Gastrocnemius medialis (tissue), 4 donors: Measurements from ENCODE around the gene ASTN2. TPM values are rescaled to one million over a fixed set of nuclear protein-coding genes. Genes with fewer than 3 reads are reported as not detected.

Experiments
- ATAC-seq, 2 donors: fragments of 150-250 bp; one replicate each; pipeline ENCODE4 v1.9.1; 2016
- DNase-seq, 2 donors: peaks; one replicate each; pipeline ENCODE4 v3.0.0-alpha.2; 2019
- H3K27ac ChIP-seq, 4 donors: fragments of 200-600 bp; sonication (generic); 1 replicate in 1 of 4; 2 replicates in 3 of 4; pipeline ENCODE4 v1.5.1; 2016 to 2018; ENCODE audit warnings: mild to moderate bottlenecking in 2 of 4, moderate library complexity in 1 of 4
- H3K27me3 ChIP-seq, 3 donors: fragments of 200-600 bp; sonication (generic) in 2 of 3; 1 replicate in 1 of 3; 2 replicates in 2 of 3; pipeline versions ENCODE4 v1.5.1 to v1.6.0; 2016 to 2019; ENCODE audit warnings: mild to moderate bottlenecking in 1 of 3, moderate library complexity in 1 of 3
- H3K36me3 ChIP-seq, 2 donors: fragments of 200-600 bp; sonication (generic) in 1 of 2; one replicate each; pipeline ENCODE4 v1.5.1; 2017 to 2018
- H3K4me1 ChIP-seq, 2 donors: fragments of 200-600 bp; sonication (generic) in 1 of 2; one replicate each; pipeline ENCODE4 v1.5.1; 2016 to 2017; ENCODE audit warnings: mild to moderate bottlenecking in 2 of 2
- H3K4me3 ChIP-seq, 4 donors: fragments of 200-600 bp; sonication (generic) in 3 of 4; 1 replicate in 1 of 4; 2 replicates in 3 of 4; pipeline ENCODE4 v1.5.1; 2016 to 2019; ENCODE audit warnings: mild to moderate bottlenecking in 2 of 4
- H3K9me3 ChIP-seq, 3 donors: fragments of 200-600 bp; sonication (generic) in 2 of 3; 1 replicate in 1 of 3; 2 replicates in 2 of 3; pipeline ENCODE4 v1.5.1; 2016 to 2019
- POLR2A ChIP-seq, 2 donors: fragments of 450-650 bp; IDR thresholded peaks; one replicate each; pipeline ENCODE4 v1.6.1; 2017; ENCODE audit warnings: antibody characterized with exemption in 2 of 2, mild to moderate bottlenecking in 2 of 2, moderate library complexity in 2 of 2
- in situ Hi-C, 4 donors: fragments of 200-750 bp; cut with MboI; loops; one replicate each; pipeline versions ENCODE4 v1.15.0 to v1.8.0; 2017; ENCODE audit warnings: low sequenced_read_pairs in 4 of 4
- intact Hi-C: fragments of 100-400 bp; cut with DNase I; formaldehyde crosslinking; loops from one replicate; pipeline ENCODE4 v1.15.1; 2023; ENCODE audit warnings: low total_unique reads
- total RNA-seq, 4 donors: library from RNA; depleted of rRNA; stranded (reverse); fragments of >200 nt; gene quantifications; one replicate each; pipeline versions ENCODE4 v1.1.0 to v1.2.3, GENCODE V29; 2016
- TF ChIP-seq, protein P1 (sequence below), 5 experiments: fragments of 450-650 bp in 3 of 5; fragments of 200-600 bp in 2 of 5; sonication (generic) in 2 of 5; IDR thresholded peaks in 4 of 5; conservative IDR thresholded peaks in 1 of 5; 1 replicate in 4 of 5; 2 replicates in 1 of 5; pipeline ENCODE4 v1.5.1; 2016 to 2019; ENCODE audit warnings: antibody characterized with exemption in 5 of 5, mild to moderate bottlenecking in 3 of 5, moderate library complexity in 3 of 5

The ASTN2 gene
- total RNA-seq, 4 donors from 2014 or later, result 2.5 to 4.6 (median 3.7) TPM

GRCh38 chr9:117290856-117291622, 123.8 kb downstream of the ASTN2 start:
- Histone ChIP-seq H3K4me1 (no peaks in the 10 kb centered on the region), H3K27me3 (no peaks in the 10 kb centered on the region), H3K9me3 (no peaks in the 10 kb centered on the region), H3K27ac (no peak overlapping the region), H3K36me3 (no peaks in the 10 kb centered on the region), H3K4me3 (no peak overlapping the region)
- ATAC-seq, result no peak
- DNase-seq, result no peak
- no peak for TF ChIP-seq POLR2A (IDR thresholded peaks at IDR 0.05)
- TF ChIP-seq, protein P1, sequence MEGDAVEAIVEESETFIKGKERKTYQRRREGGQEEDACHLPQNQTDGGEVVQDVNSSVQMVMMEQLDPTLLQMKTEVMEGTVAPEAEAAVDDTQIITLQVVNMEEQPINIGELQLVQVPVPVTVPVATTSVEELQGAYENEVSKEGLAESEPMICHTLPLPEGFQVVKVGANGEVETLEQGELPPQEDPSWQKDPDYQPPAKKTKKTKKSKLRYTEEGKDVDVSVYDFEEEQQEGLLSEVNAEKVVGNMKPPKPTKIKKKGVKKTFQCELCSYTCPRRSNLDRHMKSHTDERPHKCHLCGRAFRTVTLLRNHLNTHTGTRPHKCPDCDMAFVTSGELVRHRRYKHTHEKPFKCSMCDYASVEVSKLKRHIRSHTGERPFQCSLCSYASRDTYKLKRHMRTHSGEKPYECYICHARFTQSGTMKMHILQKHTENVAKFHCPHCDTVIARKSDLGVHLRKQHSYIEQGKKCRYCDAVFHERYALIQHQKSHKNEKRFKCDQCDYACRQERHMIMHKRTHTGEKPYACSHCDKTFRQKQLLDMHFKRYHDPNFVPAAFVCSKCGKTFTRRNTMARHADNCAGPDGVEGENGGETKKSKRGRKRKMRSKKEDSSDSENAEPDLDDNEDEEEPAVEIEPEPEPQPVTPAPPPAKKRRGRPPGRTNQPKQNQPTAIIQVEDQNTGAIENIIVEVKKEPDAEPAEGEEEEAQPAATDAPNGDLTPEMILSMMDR (IDR thresholded peaks at IDR 0.05 in 4 of 5, conservative IDR thresholded peaks at IDR 0.05 in 1 of 5), result no peak
- in situ Hi-C loops, result loop anchor here in 1 of 4 donors (25.0 kb wide), 1 partner anchor 104 kb away; no protein-coding TSS in a partner anchor
- intact Hi-C loops, result no loop called here

GRCh38 chr9:117290306-117290840, 124.5 kb downstream of the ASTN2 start:
- ATAC-seq, result no peak
- Histone ChIP-seq H3K4me1 (no peaks in the 10 kb centered on the region), H3K9me3 (no peaks in the 10 kb centered on the region), H3K27ac (no peak overlapping the region), H3K36me3 (no peaks in the 10 kb centered on the region), H3K27me3 (no peaks in the 10 kb centered on the region), H3K4me3 (no peak overlapping the region)
- intact Hi-C loops, result no loop called here
- in situ Hi-C loops, result loop anchor here in 1 of 4 donors (25.0 kb wide), 1 partner anchor 103 kb away; no protein-coding TSS in a partner anchor
- DNase-seq, result no peak
- no peak for TF ChIP-seq POLR2A (IDR thresholded peaks at IDR 0.05)
- TF ChIP-seq, protein P1 (IDR thresholded peaks at IDR 0.05 in 4 of 5, conservative IDR thresholded peaks at IDR 0.05 in 1 of 5), result no peak

DNA sequence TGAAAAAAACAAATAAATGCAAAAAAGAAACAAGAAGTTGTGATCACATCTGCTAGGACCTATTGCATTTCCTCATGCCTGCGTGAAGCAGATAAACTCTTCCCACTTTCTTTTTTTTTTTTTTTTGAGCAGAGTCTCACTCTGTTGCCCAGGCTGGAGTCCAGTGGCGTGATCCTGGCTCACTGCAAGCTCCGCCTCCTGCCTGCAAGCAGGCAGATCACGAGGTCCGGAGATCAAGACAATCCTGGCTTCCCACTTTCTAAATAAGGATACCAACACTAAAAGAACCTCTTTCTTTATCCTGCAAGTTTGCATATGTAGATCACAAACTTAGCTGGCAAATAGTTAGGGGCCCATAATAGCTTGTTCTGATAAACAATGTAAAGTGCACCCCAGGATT, 128.6 kb downstream of the ASTN2 start:
- DNase-seq (no peak), ATAC-seq (no peak)
- Histone ChIP-seq H3K36me3 (no peaks in the 10 kb centered on the region), H3K4me3 (no peak overlapping the region), H3K9me3 (no peaks in the 10 kb centered on the region), H3K27ac (no peak overlapping the region), H3K27me3 (no peaks in the 10 kb centered on the region), H3K4me1 (no peaks in the 10 kb centered on the region)
- in situ Hi-C loops (loop anchor here in 1 of 4 donors (25.0 kb wide), 1 partner anchor 99 kb away; no protein-coding TSS in a partner anchor), intact Hi-C loops (no loop called here)
- TF ChIP-seq POLR2A (IDR thresholded peaks at IDR 0.05), result no peak
- TF ChIP-seq, protein P1 (IDR thresholded peaks at IDR 0.05 in 4 of 5, conservative IDR thresholded peaks at IDR 0.05 in 1 of 5), result no peak

- Histone ChIP-seq H3K4me3 (no peak overlapping the region), H3K4me1 (no peaks in the 10 kb centered on the region), H3K9me3 (no peaks in the 10 kb centered on the region), H3K27ac (no peak overlapping the region), H3K36me3 (no peaks in the 10 kb centered on the region), H3K27me3 (no peaks in the 10 kb centered on the region)
- TF ChIP-seq, protein P1 (IDR thresholded peaks at IDR 0.05 in 4 of 5, conservative IDR thresholded peaks at IDR 0.05 in 1 of 5), result no peak
- TF ChIP-seq POLR2A (IDR thresholded peaks at IDR 0.05), result no peak
- intact Hi-C loops (no loop called here), in situ Hi-C loops (loop anchor here in 1 of 4 donors (25.0 kb wide), 1 partner anchor 97 kb away; no protein-coding TSS in a partner anchor)
- DNase-seq (no peak), ATAC-seq (no peak)
Measured at GRCh38 chr9:117284414-117284813, 130.4 kb downstream of the ASTN2 start.
